RKO (cell line): ENCODE results near the gene NUDT8.
A peak's percentile ranks its signal among the peaks of the same experiment; 100 is the strongest.
"Not testable (repeated sequence)": the region's sequence is repeated elsewhere in the genome, so short reads cannot be mapped to it uniquely, and the experiment has no call there.

Source experiments
- DNase-seq: peaks from one replicate; pipeline ENCODE4 v3.0.0-alpha.2; 2016; ENCODE audit warnings: low spot score

Gene NUDT8

DNA sequence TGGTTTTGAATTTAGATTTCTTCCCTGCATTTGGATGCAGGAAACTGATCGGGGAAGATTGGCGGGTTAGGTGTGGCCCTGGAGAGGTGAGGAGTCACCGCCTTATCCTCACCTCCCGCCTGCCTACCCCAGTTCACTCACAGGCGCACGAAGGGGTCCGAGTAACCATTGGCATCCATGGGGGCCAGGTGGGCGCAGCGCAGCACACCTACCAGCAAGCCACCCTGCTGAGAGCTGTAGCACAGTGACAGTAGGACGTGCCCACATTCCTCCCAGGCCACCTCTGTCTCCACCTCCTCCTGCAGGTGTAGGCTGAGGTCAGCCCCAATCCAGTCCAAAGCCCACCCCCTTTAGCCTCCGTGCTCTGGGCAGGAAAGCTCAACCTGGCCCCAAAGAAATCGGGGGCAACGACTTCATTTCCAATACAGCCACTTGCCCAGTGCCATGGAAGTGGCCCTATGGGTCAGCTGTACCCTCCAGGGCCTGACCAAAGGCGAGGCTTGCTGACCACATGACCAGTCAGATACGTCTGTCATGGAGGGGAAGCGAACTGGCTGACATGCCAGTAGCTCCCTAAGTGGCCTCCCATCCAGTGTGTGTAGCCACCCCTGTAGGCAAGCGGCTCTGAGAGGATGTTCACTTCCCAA, 16.3 kb downstream of the NUDT8 start:
- DNase-seq, result no peak

DNA sequence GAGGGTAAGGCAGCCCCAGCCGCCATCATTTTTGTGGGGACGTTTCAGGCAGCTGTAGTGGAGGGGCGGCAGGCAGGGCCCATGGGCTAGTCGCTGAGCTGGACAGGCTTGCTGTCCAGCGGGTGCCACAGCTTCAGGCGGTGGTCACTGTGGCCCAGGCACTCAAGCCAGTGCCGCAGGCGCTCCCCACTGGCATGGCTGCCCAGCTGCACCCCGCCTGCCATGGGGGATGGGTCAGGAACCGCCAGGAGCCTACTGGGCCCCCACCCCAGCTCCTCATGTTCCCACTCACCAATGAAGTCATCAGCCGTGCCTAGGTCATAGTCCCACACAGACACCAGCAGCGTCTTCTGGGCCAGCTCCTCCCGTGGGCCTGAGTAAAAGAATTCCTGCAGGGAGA, 17.0 kb downstream of the NUDT8 start:
- DNase-seq, result no peak

- DNase-seq, result no peak
These were observed 17.8 kb downstream of the NUDT8 start for GRCh38 chr11:67611704-67612587.

DNA sequence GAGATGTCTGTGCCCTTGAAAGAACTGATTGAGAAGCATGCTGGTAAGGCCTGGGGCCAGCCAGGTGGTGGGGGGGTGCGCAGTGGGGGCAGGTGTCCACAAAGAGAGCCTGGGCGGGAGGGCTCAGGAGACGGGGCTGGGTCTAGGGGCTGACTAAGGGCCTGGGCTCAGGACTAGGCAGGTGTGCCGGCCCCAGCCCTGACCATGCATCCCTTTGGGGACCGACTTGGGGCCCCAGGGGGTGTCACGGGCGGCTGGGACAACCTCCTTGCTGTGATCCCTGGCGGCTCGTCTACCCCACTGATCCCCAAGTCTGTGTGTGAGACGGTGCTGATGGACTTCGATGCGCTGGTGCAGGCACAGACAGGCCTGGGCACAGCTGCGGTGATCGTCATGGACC, 18.6 kb downstream of the NUDT8 start:
- DNase-seq, result no peak

- DNase-seq, result no peak
These were observed 19.4 kb downstream of the NUDT8 start for GRCh38 chr11:67610302-67610868.

GRCh38 chr11:67609316-67609715, 20.4 kb downstream of the NUDT8 start:
- no peak for DNase-seq

- no peak for DNase-seq
These were observed 21.3 kb downstream of the NUDT8 start for GRCh38 chr11:67608486-67608885.

DNA sequence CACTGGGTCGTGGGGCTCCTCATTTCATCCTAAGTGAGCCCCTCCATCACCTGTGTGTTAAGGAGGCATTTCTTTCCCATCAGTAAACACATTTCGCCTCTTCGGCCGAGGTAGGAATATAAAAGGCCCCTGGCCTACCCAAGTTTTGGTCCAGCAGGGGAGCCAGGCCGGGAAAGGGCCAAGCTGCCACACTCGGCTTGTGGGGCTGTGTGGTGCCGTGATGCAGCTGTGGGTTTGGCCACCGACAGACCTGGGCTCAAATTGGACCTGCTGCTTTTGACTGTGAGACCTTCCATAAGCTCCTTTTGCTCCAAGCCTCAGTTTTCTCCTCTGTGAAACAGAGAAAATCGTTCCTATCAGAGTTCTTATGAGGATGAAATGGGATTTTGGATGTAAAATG, 22.2 kb downstream of the NUDT8 start:
- DNase-seq, result no peak

- DNase-seq, result peak; percentile 94
These were observed 23.0 kb downstream of the NUDT8 start, which contains the start of gene NDUFV1 for GRCh38 chr11:67606492-67607295. Gene NDUFV1 (plus strand): TSS chr11:67606936. CDS start chr11:67607005, 69 bp downstream.

DNA sequence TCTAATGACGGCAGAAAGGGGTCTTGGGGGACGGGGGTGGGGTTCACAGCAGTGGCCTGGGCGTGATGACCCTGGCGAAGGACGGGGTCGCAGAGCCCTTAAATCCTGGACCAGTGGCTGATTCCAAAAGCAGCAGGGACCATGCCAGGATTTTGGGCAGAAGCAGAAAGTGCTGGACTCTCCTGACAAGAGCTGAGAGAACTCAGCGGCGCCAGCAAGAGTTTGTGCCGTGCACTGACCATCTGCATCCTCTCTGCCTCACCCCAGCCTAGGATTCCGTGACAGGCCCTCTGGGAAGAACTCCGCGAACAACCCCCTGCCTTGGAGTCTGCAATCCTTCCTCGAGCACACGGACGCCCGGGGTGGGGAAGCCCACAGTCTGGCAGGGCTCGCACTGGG, 23.6 kb downstream of the NUDT8 start:
- no peak for DNase-seq

- DNase-seq, result no peak
These were observed 24.3 kb downstream of the NUDT8 start for GRCh38 chr11:67605231-67606011.

- DNase-seq, result no peak
These were observed 24.9 kb downstream of the NUDT8 start for GRCh38 chr11:67604815-67605214.

DNA sequence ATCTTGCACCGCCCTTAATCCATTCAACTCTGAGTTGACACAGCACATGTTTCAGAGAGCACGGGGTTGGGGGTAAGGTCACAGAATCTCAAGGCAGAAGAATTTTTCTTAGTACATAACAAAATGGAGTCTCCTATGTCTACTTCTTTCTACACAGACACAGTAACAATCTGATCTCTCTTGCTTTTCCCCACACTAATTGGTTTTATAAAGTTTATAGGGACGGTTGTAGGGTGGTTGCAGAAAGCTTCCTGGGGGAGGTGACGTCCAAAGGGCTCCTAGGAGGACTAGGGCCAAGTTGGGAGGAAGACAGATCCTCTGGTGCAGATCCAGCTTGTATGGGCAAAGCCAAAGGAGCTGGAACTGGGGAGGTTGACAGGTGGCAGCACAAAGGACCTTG, 25.6 kb downstream of the NUDT8 start:
- not testable (repeated sequence) for DNase-seq

DNA sequence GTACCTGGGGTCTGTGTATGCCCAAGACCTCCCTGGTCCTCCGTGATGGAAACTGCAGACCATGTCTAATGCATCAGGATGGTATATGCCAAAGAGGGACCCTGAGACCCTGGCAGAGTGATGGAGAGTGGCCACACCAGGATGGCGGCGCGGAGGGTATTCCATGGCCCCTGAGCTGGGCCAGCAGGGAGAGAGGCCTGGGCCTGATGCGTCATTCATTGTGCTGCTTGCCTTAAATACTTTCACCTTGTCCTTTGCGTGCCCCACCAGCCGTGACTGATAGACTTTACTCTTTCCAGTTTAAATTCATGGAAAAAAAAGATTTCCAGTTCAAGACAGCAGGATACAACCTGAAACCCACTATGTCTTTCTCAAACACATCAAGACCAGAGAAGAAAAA, 28.6 kb downstream of the NUDT8 start:
- no peak for DNase-seq

DNA sequence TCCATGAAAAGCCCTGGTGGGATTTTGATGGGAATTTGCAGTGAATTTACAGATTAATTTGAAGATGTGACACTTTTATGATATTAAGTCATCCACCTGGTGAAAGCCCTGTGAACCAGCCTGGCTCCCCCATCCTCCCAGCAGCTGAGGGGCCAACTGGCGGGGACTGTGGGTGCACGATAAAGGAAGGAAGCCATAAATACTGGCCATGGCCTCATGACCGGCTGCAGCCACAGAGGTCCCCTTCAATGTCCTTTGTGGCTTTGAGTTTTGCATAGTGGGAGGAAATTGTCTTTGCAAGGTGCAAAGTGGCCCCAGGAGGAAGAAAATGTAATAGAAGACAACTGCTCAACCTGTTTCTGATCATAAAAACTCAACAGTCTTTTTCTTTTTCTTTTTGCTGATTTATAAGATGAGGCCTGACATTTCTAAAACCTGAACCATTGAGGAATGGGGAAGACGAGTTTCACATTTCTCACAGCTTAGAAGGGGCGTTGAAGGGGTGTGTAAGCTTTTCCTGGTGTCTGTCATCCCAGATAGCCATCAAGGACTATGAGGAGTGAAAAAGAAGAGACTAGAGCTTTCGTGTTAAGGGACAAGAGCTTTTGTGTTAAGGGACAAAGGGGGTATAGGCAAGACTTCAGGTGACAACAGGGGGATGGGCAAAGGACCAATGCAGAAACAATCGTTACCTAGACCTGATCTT, 29.3 kb downstream of the NUDT8 start:
- DNase-seq, result no peak

- no peak for DNase-seq
These were observed 30.6 kb downstream of the NUDT8 start for GRCh38 chr11:67599149-67599548.

GRCh38 chr11:67597963-67598362, 31.8 kb downstream of the NUDT8 start:
- not testable (repeated sequence) for DNase-seq

DNA sequence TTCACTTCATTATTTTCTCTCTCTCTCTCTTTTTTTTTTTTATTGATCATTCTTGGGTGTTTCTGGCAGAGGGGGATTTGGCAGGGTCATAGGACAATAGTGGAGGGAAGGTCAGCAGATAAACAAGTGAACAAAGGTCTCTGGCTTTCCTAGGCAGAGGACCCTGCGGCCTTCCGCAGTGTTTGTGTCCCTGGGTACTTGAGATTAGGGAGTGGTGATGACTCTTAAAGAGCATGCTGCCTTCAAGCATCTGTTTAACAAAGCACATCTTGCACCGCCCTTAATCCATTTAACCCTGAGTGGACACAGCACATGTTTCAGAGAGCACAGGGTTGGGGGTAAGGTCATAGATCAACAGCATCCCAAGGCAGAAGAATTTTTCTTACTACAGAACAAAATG, 32.3 kb downstream of the NUDT8 start:
- not testable (repeated sequence) for DNase-seq

- no peak for DNase-seq
These were observed 32.9 kb downstream of the NUDT8 start for GRCh38 chr11:67596753-67597300.

DNA sequence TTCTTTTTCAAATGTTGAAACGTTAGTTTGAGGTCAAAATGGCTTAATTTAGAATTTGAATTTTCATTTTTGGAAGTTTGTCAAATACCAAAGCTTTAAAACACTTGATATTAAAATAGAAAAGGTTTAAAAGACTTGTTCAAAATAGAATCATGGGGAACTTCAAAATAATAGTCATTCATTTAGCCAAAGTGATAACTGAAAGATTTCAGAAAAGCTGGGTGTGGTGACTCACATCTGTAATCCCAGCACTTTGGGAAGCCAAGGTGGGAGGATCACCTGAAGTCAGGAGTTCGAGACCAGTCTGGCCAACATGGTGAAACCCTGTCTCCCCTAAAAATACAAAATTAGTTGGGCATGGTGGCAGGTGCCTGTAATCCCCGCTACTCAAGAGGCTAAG, 35.3 kb downstream of the NUDT8 start:
- no peak for DNase-seq

DNA sequence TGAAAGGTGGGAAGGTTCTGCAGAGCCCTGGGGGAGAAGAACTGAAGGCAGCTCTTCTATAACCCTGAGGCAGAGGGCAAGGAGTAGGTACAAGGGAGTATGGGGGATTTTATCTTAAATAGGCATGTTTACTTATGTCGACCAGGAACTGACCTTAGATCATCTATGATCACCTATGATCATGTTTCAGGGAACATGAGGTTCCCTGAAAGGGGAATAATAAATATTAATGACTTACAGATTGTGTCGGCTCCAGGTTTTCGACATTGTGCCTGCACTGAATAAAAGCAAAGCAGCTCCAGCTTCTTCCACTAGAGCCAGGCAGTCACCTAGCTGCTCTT, 36.2 kb downstream of the NUDT8 start:
- no peak for DNase-seq
